Measurements from ENCODE around the gene PLA1A. TPM values are rescaled to one million over a fixed set of nuclear protein-coding genes. Genes with fewer than 3 reads are reported as not detected.
A peak's percentile ranks its signal among the peaks of the same experiment; 100 is the strongest.

PLA1A gene
- total RNA-seq, 1 donor from 2014 or later, result 14.8 TPM

DNA sequence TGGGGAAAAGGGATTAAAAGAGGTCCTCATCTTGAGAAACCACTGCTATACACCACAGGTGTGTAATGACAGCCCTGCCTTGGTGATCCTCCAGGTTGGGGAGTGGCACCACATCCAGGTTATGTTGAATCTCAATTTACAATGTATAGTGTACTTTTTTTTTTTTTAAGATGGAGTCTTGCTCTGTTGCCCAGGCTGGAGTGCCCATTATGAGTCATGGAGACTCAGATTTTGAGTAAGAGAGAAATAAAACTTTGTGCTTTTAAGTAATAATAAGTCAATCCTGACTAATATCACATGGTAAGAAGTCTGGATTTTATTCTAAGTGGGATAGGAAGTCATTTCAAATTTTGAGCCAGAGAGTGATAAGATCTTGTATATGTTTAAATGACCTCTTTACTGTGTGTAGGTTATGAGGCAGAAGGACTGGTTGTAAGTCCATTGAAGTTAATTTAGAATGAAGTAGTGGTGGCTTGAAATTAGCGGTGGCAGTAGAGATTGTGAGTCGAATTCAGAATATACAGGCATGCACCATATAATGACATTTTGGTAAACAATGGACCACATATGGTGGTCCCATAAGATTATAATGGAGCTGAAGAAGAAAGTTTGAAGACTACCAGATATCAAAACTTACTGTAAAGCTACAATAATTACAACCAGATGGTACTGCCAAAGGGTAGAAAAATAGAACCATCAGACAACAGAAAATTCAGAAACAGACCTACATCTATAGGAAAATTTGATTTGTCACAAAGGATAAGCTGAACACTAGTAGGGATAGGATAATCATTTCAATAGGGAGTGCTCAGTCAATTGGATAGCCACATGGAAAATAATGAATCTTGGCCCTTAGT, 42.0 kb downstream of the PLA1A start:
- no peak for DNase-seq

DNA sequence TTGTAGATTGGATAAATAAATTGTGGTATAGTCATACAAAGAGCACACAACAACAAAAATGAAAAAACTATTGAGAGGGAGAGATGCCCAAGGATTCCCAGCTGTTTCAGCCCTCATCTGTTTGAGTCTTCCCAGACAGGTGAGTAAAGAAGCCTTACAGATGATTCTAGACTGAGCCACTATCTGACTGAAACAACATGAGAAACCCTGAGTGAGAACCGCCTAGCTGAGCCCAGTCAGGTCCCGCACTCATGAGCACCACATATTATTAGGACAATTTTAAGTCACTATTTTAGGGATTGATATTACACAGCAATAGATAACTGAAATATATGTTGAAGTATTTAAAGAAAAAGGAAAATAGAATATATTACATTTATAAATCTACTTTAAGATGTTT, 43.7 kb downstream of the PLA1A start:
- no peak for DNase-seq

DNA sequence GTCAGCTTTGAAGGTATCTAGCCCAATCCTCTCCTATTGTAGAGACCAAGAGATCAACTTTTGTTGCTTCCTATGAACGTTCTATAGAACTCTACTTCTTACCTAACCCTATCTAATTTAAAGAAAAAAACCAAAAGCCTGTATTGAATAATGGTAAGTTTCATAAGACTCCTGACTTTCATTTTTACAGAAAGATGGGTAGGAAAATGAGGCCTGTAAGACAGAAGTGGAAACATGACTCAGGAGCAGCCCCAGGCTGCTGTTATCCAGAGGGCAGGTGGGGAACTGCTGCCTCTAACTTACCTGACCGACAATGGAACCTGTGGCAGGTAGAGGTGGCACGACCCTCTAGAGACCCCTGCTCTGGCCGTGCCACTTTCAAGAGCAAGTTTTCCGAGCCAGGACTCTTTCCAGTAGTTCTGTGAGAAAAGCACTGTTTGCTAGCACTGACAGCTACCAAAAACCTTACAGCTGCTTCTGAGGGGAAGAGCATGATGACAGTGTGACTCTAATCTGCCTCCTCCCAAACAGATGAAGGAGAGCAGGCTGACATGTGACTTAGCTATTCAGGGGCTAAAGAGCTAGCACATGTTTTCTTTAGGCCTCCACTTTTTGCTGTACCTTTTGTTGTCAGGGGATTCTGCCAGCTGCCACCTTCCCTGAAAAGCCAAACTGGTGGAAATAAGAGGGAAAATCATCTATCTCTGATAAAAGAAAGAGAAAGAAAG, 45.2 kb downstream of the PLA1A start:
- DNase-seq, result no peak

DNA sequence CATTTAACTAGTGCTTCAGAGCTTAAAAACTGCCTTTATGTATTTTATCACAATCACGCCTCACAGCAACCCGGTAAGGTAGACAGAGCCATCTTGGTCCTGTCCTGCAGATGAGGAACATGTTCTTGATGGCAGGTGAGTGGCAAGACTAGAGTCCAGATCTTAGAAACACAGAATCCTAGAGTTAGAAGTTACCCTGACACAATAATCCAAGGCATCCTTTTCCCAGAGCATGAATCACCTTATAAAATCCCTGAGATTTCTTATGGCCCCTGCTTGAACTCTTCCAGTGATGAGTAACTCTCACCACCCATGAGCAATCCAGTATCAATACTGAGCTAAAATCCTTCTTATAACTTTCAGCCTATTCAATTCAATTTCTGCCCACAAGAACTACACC, 45.8 kb downstream of the PLA1A start:
- peak; percentile 58 for DNase-seq

DNA sequence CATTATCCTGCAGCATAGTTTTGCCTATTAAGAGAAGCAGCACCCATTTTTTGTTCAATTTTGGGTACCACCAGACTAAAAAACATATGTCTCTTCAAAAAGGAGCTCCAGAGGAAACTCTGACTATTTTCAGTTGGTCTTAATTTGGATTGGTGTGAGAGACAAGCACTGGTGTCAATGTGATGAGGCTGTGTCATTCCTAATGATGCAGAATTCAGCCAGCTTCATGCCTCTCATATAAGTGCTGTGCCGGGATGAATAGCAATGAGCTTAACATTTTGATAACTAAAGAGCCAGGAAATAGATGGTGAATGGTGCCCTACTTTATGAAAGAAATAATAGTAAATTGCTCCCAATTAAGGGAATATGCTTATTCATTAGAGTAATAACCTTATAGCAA, 46.8 kb downstream of the PLA1A start:
- no peak for DNase-seq

DNA sequence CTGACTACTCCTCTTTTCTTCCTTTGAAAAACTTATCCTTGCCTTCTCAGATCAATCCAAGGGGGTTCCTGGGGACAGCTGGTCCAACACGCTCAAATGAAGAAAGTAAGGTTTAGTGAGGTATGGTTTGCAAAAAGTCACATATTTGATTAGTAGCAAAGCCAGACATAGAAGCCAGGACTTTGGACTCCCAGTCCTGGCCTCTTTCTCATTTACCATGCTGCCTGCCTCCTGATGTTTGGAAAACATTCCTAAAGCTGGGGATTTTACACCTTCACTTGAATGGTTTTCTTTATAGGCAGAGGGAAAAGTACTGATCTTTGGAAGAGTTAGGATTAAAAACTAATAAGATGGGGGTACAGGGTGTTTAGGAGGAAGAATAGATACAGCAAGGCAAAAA, 48.1 kb downstream of the PLA1A start:
- no peak for DNase-seq

DNA sequence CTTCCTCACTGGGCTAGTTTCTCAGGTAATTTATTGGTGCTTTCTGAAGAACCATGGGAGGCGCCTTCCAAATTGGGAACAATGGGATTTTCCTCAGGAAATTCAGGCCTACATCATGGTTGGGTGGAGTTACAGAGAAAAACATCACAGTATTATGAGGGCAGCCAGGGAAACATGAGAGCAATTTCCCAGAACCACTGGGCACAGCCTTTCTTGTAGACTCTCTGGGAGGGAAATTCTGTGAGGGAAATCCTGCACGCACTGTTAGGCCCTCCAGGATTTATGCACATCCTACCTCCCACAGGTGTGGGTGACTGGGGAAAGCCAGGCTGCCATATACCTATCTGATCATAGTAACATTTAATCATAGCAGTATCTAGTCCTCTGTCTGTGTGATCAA, 49.5 kb downstream of the PLA1A start:
- peak; percentile 92 for DNase-seq

DNA sequence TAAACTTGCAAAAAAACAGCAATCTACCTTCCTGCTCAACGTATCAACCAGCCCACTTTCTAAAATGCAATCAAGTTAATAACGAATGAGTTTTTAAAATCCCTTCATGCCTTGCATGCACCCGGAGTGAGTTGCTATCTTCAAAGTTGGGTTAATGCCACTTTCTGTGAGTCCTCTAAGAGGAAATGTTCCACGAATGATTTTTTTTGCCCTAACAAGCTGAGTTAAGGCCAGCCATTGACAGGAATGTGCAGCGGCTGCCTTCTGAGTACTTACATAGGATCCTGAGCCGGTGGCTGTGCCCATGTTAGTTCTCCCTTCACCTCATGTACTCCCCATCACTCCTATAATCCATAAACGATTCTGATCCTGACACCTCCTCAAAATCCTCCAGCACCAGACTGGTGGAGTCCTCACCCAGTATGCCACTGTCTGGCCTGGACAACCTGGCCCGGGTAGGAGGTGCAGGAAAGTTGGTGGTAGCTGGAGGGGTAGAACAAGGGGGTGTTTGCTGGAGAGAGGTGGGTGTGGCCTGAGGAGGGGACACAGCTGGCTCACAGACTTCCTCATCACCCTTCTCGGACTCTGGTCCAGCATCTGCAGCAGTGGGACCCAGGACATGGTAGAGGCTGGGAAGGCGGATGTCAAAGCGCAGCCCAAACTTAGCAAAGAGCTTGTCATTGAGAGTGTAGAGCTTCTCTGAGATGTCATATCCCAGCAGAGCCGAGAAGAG, 50.3 kb downstream of the PLA1A start:
- DNase-seq, result peak; percentile 24

DNA sequence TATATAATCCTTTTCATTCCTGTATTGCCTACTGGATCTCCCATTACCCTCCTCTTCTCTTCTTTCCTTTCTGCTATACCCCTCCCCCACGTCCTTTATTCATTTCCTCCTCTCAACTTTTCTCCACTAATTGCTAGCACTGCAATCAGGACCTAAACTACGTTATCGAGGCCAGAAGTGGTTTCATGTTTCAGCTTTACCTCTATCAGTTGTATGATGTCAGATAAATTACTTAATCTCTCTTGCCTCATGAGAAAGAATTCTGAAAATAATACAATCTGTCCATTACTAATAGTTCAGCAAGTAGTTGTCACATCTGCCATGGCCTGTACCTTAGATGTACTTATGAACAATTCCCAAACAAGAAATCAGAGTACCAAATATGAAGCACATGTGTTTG, 52.1 kb downstream of the PLA1A start:
- DNase-seq, result no peak

DNA sequence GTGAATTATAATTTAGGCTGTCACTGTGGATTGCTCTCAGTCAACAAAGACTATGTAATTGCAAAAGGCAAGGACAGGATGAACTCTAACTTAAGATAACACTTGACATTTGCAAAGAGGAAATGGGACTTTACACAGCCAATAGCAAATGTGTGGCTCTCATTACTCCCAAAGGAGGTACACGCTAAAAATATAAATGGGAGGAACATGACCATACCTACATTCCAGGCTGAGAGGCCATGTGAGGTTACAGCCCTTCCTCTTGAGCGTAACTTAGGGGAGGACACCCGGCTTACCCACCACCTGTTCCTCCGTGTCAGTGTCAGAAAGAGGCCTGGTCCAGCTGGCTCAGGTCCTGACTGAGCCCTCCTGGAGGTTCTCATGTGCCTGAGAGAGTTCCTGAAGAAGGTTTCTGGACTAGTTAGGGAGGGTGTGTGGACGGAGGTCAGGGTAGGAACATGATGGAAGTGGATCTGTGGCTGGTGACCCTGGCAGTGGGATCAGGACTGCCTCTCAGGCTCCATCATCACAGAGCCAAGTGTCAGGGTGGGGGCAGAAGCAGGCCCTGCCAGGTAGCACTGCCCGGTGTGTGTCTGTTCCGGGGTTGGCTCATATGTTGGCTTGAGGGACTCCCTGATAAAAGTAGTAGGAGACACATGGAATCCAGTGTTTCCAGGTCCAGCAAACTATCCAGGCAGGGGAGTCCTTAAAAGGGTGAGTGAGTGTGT, 54.8 kb downstream of the PLA1A start:
- DNase-seq, result no peak

DNA sequence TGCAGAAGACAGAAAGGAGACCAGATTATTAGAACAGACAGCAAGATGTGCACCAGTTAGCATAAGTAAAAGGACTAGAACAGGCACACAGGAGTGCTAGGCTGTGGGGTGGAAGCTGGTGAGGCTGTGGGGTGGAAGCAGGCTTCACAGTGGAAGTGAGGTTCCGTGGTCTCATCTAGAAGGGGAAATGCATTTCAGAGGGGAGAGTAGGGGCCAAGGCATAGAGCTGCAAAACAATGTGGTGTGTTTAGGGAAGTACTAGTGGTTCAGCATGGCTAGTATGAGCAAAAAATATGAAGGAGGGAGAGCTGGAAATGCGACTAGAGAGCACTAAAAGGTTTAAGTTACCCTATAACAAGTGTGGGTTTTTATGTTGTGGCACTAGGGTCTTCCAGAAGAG, 56.2 kb downstream of the PLA1A start:
- no peak for DNase-seq

DNA sequence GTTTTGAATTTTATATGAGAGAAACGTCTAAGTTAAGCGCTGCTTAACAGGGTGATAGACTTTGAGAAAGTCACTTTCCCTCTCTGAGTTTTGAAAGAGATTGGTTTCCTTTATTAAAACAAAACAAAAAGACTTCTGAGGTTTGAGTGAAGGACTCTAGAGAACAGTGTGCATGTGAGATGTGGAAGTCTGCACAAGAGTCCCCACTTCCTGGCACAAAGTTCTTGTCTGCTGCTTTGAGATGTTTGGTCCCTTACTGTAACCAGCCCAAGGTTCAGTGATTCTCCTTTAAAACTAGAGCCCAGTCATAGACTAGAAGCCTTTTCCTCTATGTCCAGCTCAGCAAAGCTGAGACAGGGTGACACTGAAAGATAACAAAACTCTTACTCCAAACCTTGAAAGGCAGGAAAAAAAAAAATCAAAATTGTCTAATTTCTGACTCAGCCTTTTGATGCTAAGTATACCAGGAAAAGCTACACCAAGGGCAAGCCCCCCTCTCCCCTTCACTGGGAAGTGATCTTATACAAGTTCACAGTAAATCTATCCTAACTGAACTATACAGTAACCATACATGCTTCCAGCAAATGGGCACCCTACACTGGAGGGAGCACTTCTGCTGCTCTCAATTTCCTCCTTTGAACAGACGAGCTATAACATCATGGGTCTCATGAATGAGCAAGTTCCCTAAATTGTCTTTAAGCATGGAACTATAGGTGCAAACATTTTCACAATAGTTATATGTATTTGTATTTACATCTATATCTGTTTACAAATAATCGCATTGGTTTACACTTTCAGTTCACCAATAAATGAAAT, 60.4 kb downstream of the PLA1A start:
- DNase-seq, result no peak

DNA sequence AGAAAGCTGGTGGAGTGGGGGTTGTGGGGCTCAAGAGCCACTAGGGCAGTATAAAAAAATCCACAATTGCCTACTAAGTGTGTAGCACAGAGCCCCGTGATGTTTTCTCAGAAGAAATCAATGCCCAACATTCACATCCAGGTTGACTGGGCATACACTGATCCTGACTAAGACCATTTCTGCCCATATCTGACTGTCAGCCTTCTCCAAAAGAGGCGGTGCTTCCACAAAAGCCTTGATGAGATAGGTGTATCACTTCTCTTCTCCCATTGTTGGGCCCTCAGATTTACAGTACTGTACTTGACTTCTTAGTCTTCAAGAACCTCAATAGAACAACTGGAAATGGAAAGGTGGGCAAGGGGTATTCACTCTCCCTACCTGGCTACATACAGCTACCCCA, 61.3 kb downstream of the PLA1A start:
- no peak for DNase-seq

DNA sequence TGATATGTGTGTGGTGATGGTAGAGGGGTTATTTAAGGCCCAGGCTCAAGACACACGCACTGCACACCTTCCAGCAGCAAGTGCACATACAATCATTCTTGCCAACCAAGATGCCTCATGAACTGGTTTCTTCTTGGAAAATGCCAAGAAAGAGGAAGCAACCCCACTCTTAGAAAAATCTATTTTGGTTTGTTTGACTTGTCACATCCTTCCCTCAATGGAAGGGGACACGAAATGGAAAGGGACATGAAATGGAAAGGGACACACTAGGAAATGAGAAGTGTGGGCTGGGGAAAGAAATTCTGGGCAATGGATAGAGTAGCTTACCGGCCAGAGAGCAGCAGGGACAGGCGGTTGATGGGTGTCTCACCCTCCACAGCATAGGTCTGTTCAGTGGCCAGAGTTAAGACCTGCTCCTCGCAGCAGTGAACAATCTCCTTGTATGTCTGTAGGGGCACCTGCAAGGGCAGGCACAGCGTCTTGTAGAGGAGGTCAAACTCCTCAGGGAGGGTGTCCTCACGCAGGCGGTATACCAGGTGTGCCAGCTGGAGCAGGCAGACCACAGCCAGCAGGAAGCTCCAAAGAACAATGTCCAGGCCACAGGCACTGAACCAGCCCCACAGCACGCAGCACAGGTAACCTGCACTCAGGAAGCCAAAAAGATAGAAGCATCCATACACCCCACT, 62.1 kb downstream of the PLA1A start:
- DNase-seq, result no peak

DNA sequence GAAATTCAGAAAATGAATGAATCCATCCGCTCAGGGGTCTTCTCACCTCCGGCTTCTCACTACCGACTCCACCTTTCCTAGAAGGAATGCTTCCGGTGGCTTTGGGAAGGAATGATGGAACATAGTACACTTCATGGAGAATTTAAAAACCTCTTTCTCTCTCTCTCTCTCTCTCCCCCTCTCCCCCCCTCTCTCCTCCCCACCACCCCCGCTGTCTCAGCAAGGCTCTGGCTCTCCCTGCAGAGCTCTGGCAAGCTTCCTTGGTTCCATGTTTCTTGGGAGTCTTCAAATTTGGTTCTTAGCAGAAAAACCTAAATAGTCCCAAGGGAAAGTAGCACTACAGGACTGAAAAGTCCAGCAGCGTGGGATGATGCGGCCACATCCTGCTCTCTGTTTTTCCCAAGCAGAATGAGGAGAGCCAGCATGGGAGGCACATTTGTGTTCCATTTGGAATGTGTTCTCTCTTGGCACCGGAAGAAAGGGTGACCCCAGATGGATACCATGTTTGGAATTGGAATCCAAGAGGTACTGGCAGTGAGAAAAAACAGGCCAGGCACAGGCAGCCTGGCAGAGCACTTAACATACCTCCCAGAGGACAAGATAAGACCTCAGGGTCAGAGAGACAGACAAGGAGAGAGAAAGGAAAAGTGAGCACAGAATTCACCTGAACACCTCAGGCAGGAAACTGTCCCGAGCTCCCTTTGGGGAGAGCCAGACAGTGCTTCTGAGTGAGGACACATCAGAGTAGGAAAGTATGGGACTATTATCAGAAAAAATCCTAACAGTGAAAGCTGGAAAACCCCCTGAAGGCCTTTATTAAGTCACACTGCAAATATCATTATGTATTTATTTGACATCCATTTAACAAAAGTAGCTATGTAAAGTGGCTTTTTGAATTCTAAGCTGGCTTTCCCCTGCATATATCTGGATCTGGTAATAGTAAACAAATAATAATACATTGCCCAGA, 63.1 kb downstream of the PLA1A start, which contains the start of gene POPDC2:
POPDC2 (minus strand) TSS at position 116 of the 967 bp plus-strand sequence. CDS start 166 bp downstream, outside the sequence.
- DNase-seq, result no peak

DNA sequence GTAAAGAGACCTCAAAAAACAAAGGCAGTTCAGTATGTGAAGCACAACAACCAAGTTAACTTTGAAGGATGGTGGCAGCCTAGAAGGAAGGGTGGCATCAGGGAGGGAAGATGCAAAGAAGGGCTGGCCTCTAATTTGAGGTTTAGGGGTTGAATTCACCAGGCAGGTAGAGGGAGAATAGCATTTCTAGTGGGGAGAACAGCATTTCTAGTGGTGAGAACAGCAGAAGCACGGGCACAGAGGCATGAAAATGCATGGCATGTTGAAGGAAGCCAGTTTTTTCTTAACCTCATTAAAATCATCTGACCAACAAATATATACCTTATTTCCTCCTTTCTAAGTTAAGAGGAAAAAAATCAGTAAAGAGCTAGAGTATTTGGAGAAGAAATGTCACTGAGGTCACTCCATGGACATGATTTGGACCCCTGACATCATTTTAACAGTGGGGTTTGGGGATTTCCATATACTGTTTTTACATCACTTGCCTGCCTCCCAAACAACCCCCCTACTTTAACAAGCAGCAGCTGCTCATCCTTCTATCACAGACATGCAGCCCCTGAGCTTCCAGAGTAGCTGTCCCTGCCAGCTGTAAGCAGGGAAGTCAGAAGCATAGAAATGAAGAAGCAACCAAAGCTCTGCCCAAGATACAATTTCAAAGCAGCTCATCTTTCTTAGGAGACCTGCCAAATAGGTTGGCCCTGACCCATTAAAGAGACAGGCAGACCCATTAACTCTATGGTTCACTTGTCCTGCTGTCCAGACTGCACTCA, 65.1 kb downstream of the PLA1A start:
- DNase-seq, result no peak

DNA sequence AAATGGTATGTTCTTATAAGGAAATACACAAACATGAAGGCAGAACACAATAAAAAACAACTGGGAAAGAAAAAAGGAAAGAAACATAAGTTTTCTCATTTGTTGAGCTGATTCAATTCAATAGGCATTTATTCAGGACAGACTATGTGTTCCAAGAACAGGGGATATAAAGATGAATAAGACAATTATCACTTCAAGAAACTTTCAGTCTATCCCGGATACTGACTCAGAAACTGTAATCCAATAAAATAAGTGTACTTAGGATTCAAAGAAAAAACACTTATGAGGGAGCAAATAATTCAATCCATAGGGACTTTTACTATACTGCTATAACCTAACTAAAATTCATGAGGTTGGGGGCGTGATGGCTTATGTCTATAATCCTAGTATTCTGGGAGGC, 66.2 kb downstream of the PLA1A start:
- DNase-seq, result no peak

DNA sequence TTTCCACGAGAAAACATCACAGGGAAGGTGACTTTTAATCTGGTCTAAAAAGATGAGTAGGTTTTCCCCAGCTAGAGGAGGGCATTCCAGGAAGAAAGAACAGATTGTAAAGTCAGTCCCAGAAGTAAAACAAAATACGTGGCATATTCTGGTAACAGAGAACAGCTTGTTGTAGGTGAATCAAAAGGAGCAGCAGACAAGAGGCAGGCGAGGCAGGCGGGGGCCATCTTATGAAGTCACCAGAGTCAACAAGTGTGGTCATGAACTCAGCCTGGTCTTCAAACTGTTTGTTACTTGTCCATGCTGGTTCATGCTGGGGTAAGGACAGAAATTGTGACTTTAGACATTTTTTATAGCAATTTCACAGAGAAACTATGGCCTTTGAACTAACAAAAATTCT, 66.7 kb downstream of the PLA1A start:
- DNase-seq, result no peak

DNA sequence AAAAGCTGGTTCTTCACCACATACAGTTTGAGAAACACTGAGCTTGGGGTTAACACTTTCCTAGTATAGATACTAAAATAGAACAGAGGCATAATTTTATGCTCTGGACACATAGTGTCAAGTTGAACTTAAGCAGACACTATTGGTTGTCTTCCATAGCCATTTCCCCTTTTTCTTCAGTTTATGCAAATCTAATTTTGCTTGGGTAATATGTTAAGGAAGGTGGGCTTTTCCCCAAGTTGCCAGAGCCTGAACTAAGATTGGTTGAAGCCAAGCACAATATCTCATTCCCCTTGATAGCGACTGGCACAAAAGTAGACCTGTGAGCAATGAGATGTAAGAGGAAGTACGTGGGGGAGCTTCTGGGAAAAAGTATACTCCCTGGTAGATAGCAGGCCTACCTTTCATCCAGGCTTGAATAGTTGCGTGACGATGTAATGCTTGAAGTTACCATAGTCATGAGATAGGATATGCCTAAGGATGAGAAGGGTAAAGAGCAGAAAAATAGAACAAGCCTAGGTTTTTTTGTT, 67.2 kb downstream of the PLA1A start:
- no peak for DNase-seq
